Testis (tissue), 3 donors: Measurements from ENCODE around the gene AKT1. TPM values are rescaled to one million over a fixed set of nuclear protein-coding genes. Genes with fewer than 3 reads are reported as not detected.

Experiments used
- DNase-seq: peaks from one replicate; pipeline ENCODE4 v3.0.0-alpha.2; 2019
- H3K27ac ChIP-seq, 2 donors: fragments of 200-600 bp; sonication (generic); one replicate each; pipeline ENCODE4 v1.5.1; 2019
- H3K27me3 ChIP-seq: fragments of 200-600 bp; sonication (generic); one replicate; pipeline ENCODE4 v1.5.1; 2019
- H3K36me3 ChIP-seq: fragments of 200-600 bp; sonication (generic); one replicate; pipeline ENCODE4 v1.5.1; 2017; ENCODE audit warnings: low read depth; ENCODE audit errors: missing control alignments
- H3K4me1 ChIP-seq: fragments of 200-600 bp; sonication (generic); one replicate; pipeline ENCODE4 v1.5.1; 2019
- H3K4me3 ChIP-seq, 2 donors: fragments of 200-600 bp; sonication (generic); one replicate each; pipeline ENCODE4 v1.5.1; 2017 to 2019
- H3K9me3 ChIP-seq: fragments of 200-600 bp; sonication (generic); one replicate; pipeline ENCODE4 v1.5.1; 2017
- CTCF ChIP-seq, 3 experiments: fragments of 450-650 bp in 2 of 3; fragments of 200-600 bp in 1 of 3; sonication (generic) in 1 of 3; IDR thresholded peaks; one replicate each; pipeline ENCODE4 v1.5.1; 2016 to 2019; ENCODE audit warnings: antibody characterized with exemption in 3 of 3, mild to moderate bottlenecking in 2 of 3, moderate library complexity in 1 of 3
- POLR2A ChIP-seq: fragments of 450-650 bp; IDR thresholded peaks from one replicate; pipeline ENCODE4 v1.6.1; 2017; ENCODE audit warnings: antibody characterized with exemption, mild to moderate bottlenecking, moderate library complexity
- WGBS, 2 donors: methylation state at CpG; one replicate each; pipeline ENCODE4 v1.1.5; 2018; 5-methylcytosine and 5-hydroxymethylcytosine counted together
- intact Hi-C: fragments of 100-400 bp; cut with DNase I; formaldehyde crosslinking; loops from one replicate; pipeline ENCODE4 v1.15.1; 2023; ENCODE audit warnings: low total_unique reads
- polyA plus RNA-seq: library from polyadenylated mRNA; stranded (reverse); fragments of 350-450 nt; fragmentation: Illumina TruSeq; extraction: RNeasy Lipid Tissue Mini Kit (QIAGEN cat#74804); gene quantifications from one replicate; pipeline ENCODE4 v1.2.3, GENCODE V29; 2014; ENCODE audit warnings: low read depth, low replicate concordance; ENCODE audit not compliant: insufficient read depth
- total RNA-seq, 2 donors: library from RNA; depleted of rRNA; stranded (reverse); fragments of >200 nt; gene quantifications; one replicate each; pipeline ENCODE4 v1.2.3, GENCODE V29; 2016

The AKT1 gene
- total and polyA plus RNA-seq, 3 donors from 2014 or later: 68.2 to 125 (median 106) TPM

- H3K9me3 ChIP-seq: no peaks in the 10 kb centered on the region
- no peaks in the 10 kb centered on the region for H3K36me3 ChIP-seq
- H3K4me1 ChIP-seq: no peaks in the 10 kb centered on the region
- H3K27me3 ChIP-seq: no peaks in the 10 kb centered on the region
- H3K27ac ChIP-seq: no peak overlapping the region
- H3K4me3 ChIP-seq: no peak overlapping the region
- intact Hi-C loops: loop anchor here (5.0 kb wide), 1 partner anchor 47 kb away; no protein-coding TSS in a partner anchor
- DNase-seq: no peak
- 89 to 95% methylated on average over 16 to 30 of the region's 32 CpGs for WGBS, 2 donors
- no peak for TF ChIP-seq CTCF (IDR thresholded peaks at IDR 0.05)
- TF ChIP-seq POLR2A: no peak
These were observed 15.6 kb downstream of the AKT1 start for GRCh38 chr14:104779776-104780512.

DNA sequence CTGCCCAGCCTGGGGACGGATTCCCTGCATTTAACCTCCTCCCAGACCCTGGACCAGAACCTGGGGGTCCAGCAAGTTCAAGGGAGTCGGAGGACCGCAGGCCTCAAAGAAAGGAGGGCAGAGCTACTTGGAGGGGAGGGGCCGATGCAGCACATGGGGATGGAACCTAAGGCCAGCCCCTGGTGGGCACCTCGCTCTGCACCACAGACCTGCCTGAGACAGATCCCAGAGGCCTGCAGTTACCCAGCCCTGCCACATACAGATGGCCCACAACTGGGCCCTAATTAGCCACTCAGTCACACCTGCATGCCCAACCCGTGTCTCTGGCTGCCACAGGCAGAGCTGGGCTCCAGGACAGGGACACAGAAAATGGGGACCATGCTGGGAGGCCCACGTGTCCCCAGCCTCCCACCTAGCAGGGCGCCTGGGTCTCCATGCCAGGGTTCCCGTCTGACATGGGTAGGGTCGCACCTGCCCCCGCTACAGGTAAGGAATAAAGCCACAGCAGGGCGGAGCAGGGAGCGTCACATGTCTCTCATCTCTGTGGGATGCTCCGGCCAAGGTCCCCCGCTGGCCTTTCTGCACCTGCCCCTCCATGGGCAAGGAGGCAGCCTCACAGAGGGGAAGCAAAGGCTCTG lies 16.7 kb downstream of the AKT1 start:
- Histone ChIP-seq H3K4me3 (no peak overlapping the region), H3K4me1 (no peaks in the 10 kb centered on the region), H3K9me3 (no peaks in the 10 kb centered on the region), H3K27ac (no peak overlapping the region), H3K36me3 (no peaks in the 10 kb centered on the region), H3K27me3 (no peaks in the 10 kb centered on the region)
- DNase-seq: no peak
- 93 to 100% methylated on average over 4 to 15 of the region's 15 CpGs for WGBS, 2 donors
- TF ChIP-seq CTCF (IDR thresholded peaks at IDR 0.05): no peak
- no peak for TF ChIP-seq POLR2A
- intact Hi-C loops: loop anchor here (5.0 kb wide), 1 partner anchor 48 kb away; no protein-coding TSS in a partner anchor

DNA sequence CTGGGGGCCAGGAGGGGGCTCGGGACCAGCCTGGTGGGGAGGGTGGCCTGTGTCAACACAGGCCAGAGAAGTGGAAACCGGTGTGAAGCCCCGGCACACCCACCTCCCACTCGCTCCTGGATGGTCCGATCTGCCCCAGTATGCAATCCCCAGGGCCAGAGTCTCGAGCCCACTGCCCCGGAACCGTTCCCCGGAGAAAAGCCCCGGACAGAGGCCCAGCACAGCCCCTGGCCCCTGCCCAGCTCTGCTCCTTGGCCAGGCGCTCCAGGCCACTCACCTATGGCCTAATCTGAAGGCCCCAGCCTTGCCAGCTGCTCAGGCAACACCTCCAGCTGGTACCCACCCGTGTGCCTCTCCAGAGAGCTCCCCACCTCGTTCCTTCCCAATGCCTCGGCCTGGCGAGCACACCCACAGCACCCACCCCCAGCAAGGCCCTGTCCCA lies 17.7 kb downstream of the AKT1 start:
- Histone ChIP-seq H3K27me3 (no peaks in the 10 kb centered on the region), H3K36me3 (no peaks in the 10 kb centered on the region), H3K9me3 (no peaks in the 10 kb centered on the region), H3K4me1 (no peaks in the 10 kb centered on the region), H3K27ac (no peak overlapping the region), H3K4me3 (no peak overlapping the region)
- DNase-seq: no peak
- no peak for TF ChIP-seq POLR2A
- no peak for TF ChIP-seq CTCF (IDR thresholded peaks at IDR 0.05)
- intact Hi-C loops: loop anchor here (5.0 kb wide), 1 partner anchor 49 kb away; no protein-coding TSS in a partner anchor
- WGBS, 2 donors: 78 to 86% methylated on average over 13 to 14 of the region's 15 CpGs

DNA sequence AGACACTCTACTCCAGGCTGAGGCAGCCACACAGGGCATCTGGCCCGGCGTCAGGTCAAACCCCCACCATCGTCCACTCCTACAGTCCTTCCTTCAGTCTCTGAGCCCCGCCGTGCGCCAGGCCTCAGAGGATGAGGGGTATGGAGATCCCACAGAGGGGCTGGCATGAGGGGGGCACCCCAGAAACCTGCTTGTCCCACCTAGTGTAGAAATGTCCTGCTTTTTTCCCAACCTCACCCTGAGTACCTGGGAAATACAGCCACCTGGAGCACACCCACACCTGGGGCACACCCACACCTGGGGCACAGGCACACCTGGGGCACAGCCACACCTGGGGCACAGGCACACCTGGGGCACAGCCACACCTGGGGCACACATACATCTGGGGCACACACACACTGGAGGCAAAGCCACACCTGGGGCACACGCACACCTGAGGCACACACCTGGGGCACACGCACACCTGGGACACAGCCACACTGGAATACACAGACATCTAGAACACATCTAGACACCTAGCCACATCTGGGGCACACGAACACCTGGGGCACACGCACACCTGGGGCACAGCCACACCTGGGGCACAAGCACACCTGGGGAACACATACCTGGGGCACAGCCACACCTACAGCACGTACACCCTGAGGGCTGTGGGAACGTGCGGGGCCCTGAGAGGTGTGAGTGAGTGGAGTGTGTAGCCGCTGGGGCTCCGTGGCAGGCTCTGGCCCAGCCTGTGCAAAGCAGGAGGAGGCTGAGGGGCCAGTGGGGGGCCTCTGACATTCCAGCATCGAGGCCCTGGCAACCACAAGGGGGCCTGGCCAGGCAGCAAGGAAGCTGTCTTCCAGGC lies 18.4 kb downstream of the AKT1 start:
- DNase-seq: no peak
- intact Hi-C loops: loop anchor here (5.0 kb wide), 1 partner anchor 50 kb away; no protein-coding TSS in a partner anchor
- TF ChIP-seq POLR2A (no peak), CTCF (IDR thresholded peaks at IDR 0.05) (no peak)
- H3K4me3 ChIP-seq: no peak overlapping the region
- H3K4me1 ChIP-seq: no peaks in the 10 kb centered on the region
- no peak overlapping the region for H3K27ac ChIP-seq
- WGBS, 2 donors: 88 to 89% methylated on average over 10 to 16 of the region's 16 CpGs
- no peaks in the 10 kb centered on the region for H3K36me3 ChIP-seq
- no peaks in the 10 kb centered on the region for H3K27me3 ChIP-seq
- no peaks in the 10 kb centered on the region for H3K9me3 ChIP-seq
